HG02798 (cell line): Measurements from ENCODE around the gene SOCS1.
"Not testable (repeated sequence)": the region's sequence is repeated elsewhere in the genome, so short reads cannot be mapped to it uniquely, and the experiment has no call there.

Source experiments
- ATAC-seq: cut with Tn5 transposase; IDR thresholded peaks from one replicate; pipeline ENCODE4 v1.9.1; 2021; ENCODE audit warnings: mild to moderate bottlenecking; ENCODE audit not compliant: unreplicated experiment, poor library complexity

SOCS1 gene

DNA sequence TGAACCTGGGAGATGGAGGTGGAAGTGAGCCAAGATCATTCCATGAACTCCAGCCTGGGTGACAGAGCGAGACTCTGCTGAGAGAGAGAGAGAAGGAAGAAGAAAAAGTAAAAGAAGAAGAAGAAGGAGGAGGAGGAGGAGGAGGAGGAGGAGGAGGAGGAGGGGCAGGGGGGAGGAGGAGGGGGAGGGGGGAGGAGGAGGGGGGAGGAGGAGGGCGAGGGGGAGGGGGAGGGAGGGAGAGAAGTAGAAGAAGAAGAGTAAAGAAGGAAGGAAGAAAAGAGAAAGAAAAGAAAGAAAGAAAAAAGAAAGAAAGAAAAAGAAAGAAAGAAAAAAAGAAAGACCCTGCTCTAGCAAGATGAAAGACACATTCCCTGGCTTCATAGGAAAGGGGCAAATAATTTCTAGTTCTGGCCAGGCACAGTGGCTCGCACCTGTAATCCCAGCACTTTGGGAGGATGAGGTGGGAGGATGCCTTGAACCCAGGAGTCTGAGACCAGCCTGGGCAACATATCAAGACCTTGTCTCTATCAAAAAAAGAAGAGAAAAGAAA is 23.6 kb downstream of the SOCS1 start:
- ATAC-seq: no peak

- no peak for ATAC-seq
These were observed 24.5 kb downstream of the SOCS1 start for GRCh38 chr16:11231367-11231970.

GRCh38 chr16:11229906-11230305 is 26.1 kb downstream of the SOCS1 start:
- no peak for ATAC-seq

DNA sequence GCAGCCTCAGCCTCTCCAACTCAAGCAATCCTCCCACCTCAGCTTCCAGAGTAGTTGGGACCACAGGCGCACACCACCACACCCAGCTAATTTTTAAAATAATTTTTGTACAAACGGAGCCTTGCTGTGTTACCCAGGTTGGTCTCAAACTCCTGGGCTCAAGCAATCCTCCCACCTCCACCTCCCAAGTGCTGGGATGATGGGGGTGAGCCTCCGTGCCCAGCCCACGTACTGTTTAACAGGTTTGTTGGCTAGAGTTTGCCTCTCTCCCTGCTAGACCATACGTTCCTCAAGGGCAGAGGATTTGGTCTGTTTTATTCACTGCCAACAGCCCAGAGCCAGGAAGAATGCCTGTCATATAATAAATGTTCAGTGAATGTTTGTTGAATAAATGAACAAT is 26.6 kb downstream of the SOCS1 start:
- ATAC-seq: no peak

- peak; percentile 2 for ATAC-seq
These were observed 30.1 kb downstream of the SOCS1 start for GRCh38 chr16:11225677-11226549.

- peak; percentile 84 for ATAC-seq
These were observed 30.9 kb downstream of the SOCS1 start for GRCh38 chr16:11224894-11225676.

- ATAC-seq: peak; percentile 51
These were observed 31.7 kb downstream of the SOCS1 start for GRCh38 chr16:11224096-11224893.

- not testable (repeated sequence) for ATAC-seq
These were observed 35.5 kb downstream of the SOCS1 start for GRCh38 chr16:11220507-11220906.

GRCh38 chr16:11219178-11219577 is 36.8 kb downstream of the SOCS1 start:
- ATAC-seq: no peak

- no peak for ATAC-seq
These were observed 37.4 kb downstream of the SOCS1 start for GRCh38 chr16:11218604-11218962.

GRCh38 chr16:11217651-11218603 is 38.1 kb downstream of the SOCS1 start:
- ATAC-seq: no peak

DNA sequence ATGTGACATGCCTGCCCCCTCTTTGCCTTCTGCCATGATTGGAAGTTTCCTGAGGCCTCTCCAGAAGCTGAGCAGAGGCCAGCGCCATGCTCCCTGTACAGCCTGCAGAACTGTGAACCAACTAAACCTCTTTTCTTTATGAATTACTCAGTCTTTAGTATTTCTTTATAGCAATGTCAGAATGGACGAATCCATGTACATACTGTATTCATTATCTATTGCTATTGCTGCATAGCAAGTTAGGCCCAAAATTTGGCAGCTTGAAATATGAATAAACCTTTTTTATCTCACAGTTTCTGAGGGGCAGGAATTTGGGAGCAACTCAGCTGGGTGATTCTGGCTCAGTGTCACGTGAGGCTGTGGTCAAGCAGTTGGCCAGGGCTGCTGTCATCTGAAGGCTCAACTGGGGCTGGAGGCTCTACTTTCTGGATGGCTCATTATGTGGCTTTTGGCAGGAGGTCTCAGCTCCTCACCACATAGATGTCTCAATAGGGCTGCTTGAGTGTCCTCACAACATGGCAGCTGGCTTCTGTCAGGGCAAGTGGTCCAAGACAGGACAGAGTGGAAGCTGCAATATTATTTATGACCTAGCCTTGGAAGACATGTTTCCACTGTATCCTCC is 40.0 kb downstream of the SOCS1 start:
- ATAC-seq: no peak

- no peak for ATAC-seq
These were observed 42.2 kb downstream of the SOCS1 start for GRCh38 chr16:11213799-11214198.

DNA sequence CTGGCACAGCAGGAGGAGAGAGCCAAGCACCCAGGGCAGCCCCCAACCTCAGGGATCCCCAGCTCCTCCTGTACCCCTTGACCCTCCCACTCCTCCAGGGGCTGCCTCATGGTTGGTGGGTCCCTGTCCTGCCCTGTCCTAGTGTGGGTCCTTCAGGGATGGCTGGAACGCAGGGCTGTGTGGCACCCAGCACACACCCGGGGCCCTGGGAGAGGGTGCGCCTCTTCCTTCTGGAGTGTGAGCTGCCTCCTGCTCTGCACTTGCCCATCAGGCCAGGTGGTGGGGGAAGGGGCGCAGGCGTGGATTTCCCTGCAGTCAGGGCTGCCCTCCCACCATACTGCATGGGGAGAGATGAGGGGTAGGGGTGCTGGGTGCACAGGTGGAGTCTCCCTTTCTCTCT is 42.6 kb downstream of the SOCS1 start:
- no peak for ATAC-seq

DNA sequence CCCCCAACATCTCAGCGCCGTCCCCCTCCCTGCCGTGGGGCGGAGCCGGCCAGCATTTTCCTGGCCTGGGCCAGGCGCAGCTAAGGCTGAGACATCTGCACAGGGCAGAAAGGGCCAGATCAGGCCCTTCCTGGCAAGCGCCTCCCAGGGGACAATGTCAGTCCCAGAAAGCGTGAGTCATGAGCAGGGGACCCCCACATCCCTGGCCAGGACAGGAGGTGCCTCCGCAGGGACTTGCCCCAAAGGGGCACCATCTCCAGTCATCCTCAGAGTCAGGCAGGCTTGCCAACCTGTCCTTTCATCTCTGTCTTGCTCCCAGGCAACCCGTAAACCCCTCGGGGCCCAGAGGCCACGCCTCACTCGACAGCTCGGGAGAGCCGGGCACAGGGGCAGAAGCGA is 43.2 kb downstream of the SOCS1 start:
- ATAC-seq: peak; percentile 41

GRCh38 chr16:11211977-11212797 is 43.8 kb downstream of the SOCS1 start:
- no peak for ATAC-seq

GRCh38 chr16:11211061-11211976 is 44.7 kb downstream of the SOCS1 start:
- ATAC-seq: no peak
